GM12878 (cell line): Measurements from ENCODE around the gene LTBP3.

Experiments used
- CTCF ChIP-seq, 3 experiments: IDR thresholded peaks in 2 of 3; conservative IDR thresholded peaks in 1 of 3; 2 replicates each; pipeline ENCODE4 v1.5.1; 2011; ENCODE audit warnings: low read depth in 3 of 3, low read length in 3 of 3, mild to moderate bottlenecking in 3 of 3, control low read depth in 2 of 3, moderate library complexity in 2 of 3, inconsistent platforms in 1 of 3, mixed read lengths in 1 of 3; ENCODE audit not compliant: control insufficient read depth in 2 of 3, insufficient read depth in 1 of 3; ENCODE audit errors: extremely low read depth in 1 of 3
- ESRRA ChIP-seq: IDR thresholded peaks from 2 replicates; pipeline ENCODE4 v1.6.1; 2012; ENCODE audit warnings: mild to moderate bottlenecking, low read length, improper control_type of control experiment
- EZH2 ChIP-seq: IDR thresholded peaks from 2 replicates; pipeline ENCODE4 v1.6.1; 2012; ENCODE audit warnings: low read depth, mild to moderate bottlenecking, control low read depth, inconsistent platforms, low read length, borderline replicate concordance; ENCODE audit not compliant: control insufficient read depth
- IRF3 ChIP-seq: fragments of 450-650 bp; IDR thresholded peaks from 2 replicates; pipeline ENCODE4 v1.6.1; 2014; ENCODE audit warnings: mild to moderate bottlenecking
- KDM1A ChIP-seq: fragments of 200-600 bp; sonication (generic); IDR thresholded peaks from 2 replicates; pipeline ENCODE4 v1.6.1; 2016; ENCODE audit warnings: borderline replicate concordance
- POLR2A ChIP-seq: IDR thresholded peaks from 2 replicates; pipeline ENCODE4 v1.6.1; 2011; ENCODE audit warnings: low read depth, mild to moderate bottlenecking, low read length
- RBBP5 ChIP-seq: fragments of 200-600 bp; sonication (generic); conservative IDR thresholded peaks from 2 replicates; pipeline ENCODE4 v1.6.1; 2016
- SMAD1 ChIP-seq: fragments of 450-650 bp; IDR thresholded peaks from 2 replicates; pipeline ENCODE4 v1.6.1; 2018; ENCODE audit warnings: mild to moderate bottlenecking, low read depth; ENCODE audit not compliant: partially characterized antibody
- TF ChIP-seq, protein P1 (sequence below): fragments of 150-350 bp; IDR thresholded peaks from 2 replicates; pipeline ENCODE4 v1.6.1; 2016; ENCODE audit warnings: low read depth, low read length

- TF ChIP-seq CTCF (IDR thresholded peaks at IDR 0.05 in 2 of 3, conservative IDR thresholded peaks at IDR 0.05 in 1 of 3; ENCODE audit: control insufficient read depth in 2 of 3, extremely low read depth in 1 of 3, insufficient read depth in 1 of 3, low read depth in 3 of 3, low read length in 3 of 3) (no peak), IRF3 (no peak), KDM1A (no peak), ESRRA (no peak), POLR2A (peak; percentile 29; the same call in 1 of the 2 replicates), EZH2 (no peak), SMAD1 (no peak), RBBP5 (no peak)
- TF ChIP-seq, protein P1, sequence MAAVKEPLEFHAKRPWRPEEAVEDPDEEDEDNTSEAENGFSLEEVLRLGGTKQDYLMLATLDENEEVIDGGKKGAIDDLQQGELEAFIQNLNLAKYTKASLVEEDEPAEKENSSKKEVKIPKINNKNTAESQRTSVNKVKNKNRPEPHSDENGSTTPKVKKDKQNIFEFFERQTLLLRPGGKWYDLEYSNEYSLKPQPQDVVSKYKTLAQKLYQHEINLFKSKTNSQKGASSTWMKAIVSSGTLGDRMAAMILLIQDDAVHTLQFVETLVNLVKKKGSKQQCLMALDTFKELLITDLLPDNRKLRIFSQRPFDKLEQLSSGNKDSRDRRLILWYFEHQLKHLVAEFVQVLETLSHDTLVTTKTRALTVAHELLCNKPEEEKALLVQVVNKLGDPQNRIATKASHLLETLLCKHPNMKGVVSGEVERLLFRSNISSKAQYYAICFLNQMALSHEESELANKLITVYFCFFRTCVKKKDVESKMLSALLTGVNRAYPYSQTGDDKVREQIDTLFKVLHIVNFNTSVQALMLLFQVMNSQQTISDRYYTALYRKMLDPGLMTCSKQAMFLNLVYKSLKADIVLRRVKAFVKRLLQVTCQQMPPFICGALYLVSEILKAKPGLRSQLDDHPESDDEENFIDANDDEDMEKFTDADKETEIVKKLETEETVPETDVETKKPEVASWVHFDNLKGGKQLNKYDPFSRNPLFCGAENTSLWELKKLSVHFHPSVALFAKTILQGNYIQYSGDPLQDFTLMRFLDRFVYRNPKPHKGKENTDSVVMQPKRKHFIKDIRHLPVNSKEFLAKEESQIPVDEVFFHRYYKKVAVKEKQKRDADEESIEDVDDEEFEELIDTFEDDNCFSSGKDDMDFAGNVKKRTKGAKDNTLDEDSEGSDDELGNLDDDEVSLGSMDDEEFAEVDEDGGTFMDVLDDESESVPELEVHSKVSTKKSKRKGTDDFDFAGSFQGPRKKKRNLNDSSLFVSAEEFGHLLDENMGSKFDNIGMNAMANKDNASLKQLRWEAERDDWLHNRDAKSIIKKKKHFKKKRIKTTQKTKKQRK = no peak
Measured at GRCh38 chr11:65553301-65554001, 4.7 kb downstream of the LTBP3 start.
